Lower leg skin (tissue), 3 donors: ENCODE data around the gene ZCCHC14.

ENCODE experiments used
- POLR2A ChIP-seq, 2 donors: fragments of 450-650 bp; IDR thresholded peaks; one replicate each; pipeline ENCODE4 v1.6.1; 2016 to 2017; ENCODE audit warnings: antibody characterized with exemption in 2 of 2, mild to moderate bottlenecking in 1 of 2, moderate library complexity in 1 of 2
- TF ChIP-seq, protein P1 (sequence below), 3 donors: fragments of 450-650 bp; IDR thresholded peaks; one replicate each; pipeline ENCODE4 v1.5.1; 2016; ENCODE audit warnings: antibody characterized with exemption in 3 of 3, mild to moderate bottlenecking in 3 of 3, moderate library complexity in 2 of 3

- TF ChIP-seq, protein P1, sequence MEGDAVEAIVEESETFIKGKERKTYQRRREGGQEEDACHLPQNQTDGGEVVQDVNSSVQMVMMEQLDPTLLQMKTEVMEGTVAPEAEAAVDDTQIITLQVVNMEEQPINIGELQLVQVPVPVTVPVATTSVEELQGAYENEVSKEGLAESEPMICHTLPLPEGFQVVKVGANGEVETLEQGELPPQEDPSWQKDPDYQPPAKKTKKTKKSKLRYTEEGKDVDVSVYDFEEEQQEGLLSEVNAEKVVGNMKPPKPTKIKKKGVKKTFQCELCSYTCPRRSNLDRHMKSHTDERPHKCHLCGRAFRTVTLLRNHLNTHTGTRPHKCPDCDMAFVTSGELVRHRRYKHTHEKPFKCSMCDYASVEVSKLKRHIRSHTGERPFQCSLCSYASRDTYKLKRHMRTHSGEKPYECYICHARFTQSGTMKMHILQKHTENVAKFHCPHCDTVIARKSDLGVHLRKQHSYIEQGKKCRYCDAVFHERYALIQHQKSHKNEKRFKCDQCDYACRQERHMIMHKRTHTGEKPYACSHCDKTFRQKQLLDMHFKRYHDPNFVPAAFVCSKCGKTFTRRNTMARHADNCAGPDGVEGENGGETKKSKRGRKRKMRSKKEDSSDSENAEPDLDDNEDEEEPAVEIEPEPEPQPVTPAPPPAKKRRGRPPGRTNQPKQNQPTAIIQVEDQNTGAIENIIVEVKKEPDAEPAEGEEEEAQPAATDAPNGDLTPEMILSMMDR (IDR thresholded peaks at IDR 0.05) = no peak
- no peak for TF ChIP-seq POLR2A (IDR thresholded peaks at IDR 0.05)
Observed at GRCh38 chr16:87492291-87492630, 563 bp downstream of the ZCCHC14 start.
